HepG2 (cell line): ENCODE data around the gene FSCB. TPM values are rescaled to one million over a fixed set of nuclear protein-coding genes. Genes with fewer than 3 reads are reported as not detected.

Source experiments
- ATAC-seq: fragments of 200-7000 bp; cut with Tn5 transposase; 3 replicates; pipeline ENCODE4 v1.9.1; 2020; ENCODE audit warnings: mild to moderate bottlenecking, moderate library complexity
- BruUV-seq: library from RNA; stranded (reverse); fragments of 400-500 nt; replicated peaks from 2 replicates; lab custom pipeline; 2021; lab: Mats Ljungman, UMichigan
- CTCF ChIA-PET: fragments of 300-600 bp; formaldehyde crosslinking; extraction: SDS; loops from one replicate; lab custom pipeline; 2021; ENCODE audit warnings: low total read pairs, inconsistent platforms, low intra/inter-chr PET ratio; lab: Yijun Ruan, JAX
- POLR2A ChIA-PET: fragments of 350-600 bp; sonication (Branson Sonifier 250); formaldehyde crosslinking; loops from one replicate; lab custom pipeline; 2020; ENCODE audit warnings: antibody characterized with exemption, inconsistent platforms; lab: Yijun Ruan, JAX
- DNase-seq: peaks from one replicate; pipeline ENCODE4 v3.0.0-alpha.2; 2015; ENCODE audit warnings: low spot score
- FAIRE-seq: peaks from 3 replicates; lab custom pipeline; 2011; peaks lifted over from hg19 to GRCh38; lab: Jason Lieb, UNC
- H2AFZ ChIP-seq: one replicate; pipeline ENCODE4 v1.6.1; 2011; ENCODE audit warnings: low read length, inconsistent platforms
- H3K27ac ChIP-seq: fragments of 300-600 bp; 3 replicates; pipeline ENCODE4 v1.8.0; 2011; ENCODE audit warnings: mixed run types, mild to moderate bottlenecking, mixed read lengths, low read length, inconsistent platforms; ENCODE audit not compliant: insufficient read depth; ENCODE audit errors: extremely low read length
- H3K27me3 ChIP-seq, 2 experiments: fragments of 200-600 bp in 1 of 2; 2 replicates in 1 of 2; 3 replicates in 1 of 2; pipeline versions ENCODE4 v1.6.0 to v1.8.0; 2011; ENCODE audit warnings: low read length in 2 of 2, mild to moderate bottlenecking in 2 of 2, moderate library complexity in 2 of 2, inconsistent platforms in 1 of 2; ENCODE audit not compliant: insufficient read depth in 2 of 2, control insufficient read depth in 1 of 2
- H3K36me3 ChIP-seq, 2 experiments: fragments of 200-600 bp in 1 of 2; replicated peaks in 1 of 2; 2 replicates in 1 of 2; 3 replicates in 1 of 2; pipeline versions ENCODE4 v1.5.1 to v1.8.0; 2011; ENCODE audit warnings: low read length in 2 of 2, inconsistent platforms in 1 of 2; ENCODE audit not compliant: insufficient read depth in 2 of 2, control insufficient read depth in 1 of 2
- H3K4me1 ChIP-seq: 2 replicates; pipeline ENCODE4 v1.5.1; 2012; ENCODE audit warnings: low read length, inconsistent platforms; ENCODE audit not compliant: insufficient read depth
- H3K4me2 ChIP-seq: 2 replicates; pipeline ENCODE4 v1.6.0; 2011; ENCODE audit warnings: low read depth, low read length, inconsistent platforms
- H3K4me3 ChIP-seq, 3 experiments: fragments of 200-600 bp in 1 of 3; sonication (generic), shearing (Covaris generic) in 1 of 3; replicated peaks in 1 of 3; 2 replicates each; pipeline ENCODE4 v1.5.1; 2011 to 2016; ENCODE audit warnings: low read length in 3 of 3, inconsistent platforms in 2 of 3, low read depth in 2 of 3, mild to moderate bottlenecking in 2 of 3, control low read depth in 1 of 3, mixed read lengths in 1 of 3; ENCODE audit not compliant: insufficient read depth in 1 of 3
- H3K79me2 ChIP-seq: one replicate; pipeline ENCODE4 v1.6.1; 2011; ENCODE audit warnings: low read length, inconsistent platforms; ENCODE audit not compliant: insufficient read depth
- H3K9ac ChIP-seq: 2 replicates; pipeline ENCODE4 v1.6.0; 2011; ENCODE audit warnings: mild to moderate bottlenecking, low read depth, low read length, inconsistent platforms; ENCODE audit not compliant: insufficient read depth
- H3K9me3 ChIP-seq: 2 replicates; pipeline ENCODE4 v1.5.1; 2012; ENCODE audit warnings: mild to moderate bottlenecking, low read length
- H4K20me1 ChIP-seq: 2 replicates; pipeline ENCODE4 v1.6.0; 2011; ENCODE audit warnings: inconsistent platforms, mild to moderate bottlenecking, low read length, moderate library complexity; ENCODE audit not compliant: insufficient read depth
- CEBPZ ChIP-seq: IDR thresholded peaks from 2 replicates; pipeline ENCODE4 v1.6.1; 2012; ENCODE audit warnings: low read length, improper control_type of control experiment
- MAFF ChIP-seq: IDR thresholded peaks from 2 replicates; pipeline ENCODE4 v1.6.1; 2011; ENCODE audit warnings: low read depth, low read length, improper control_type of control experiment
- MAFK ChIP-seq, 2 experiments: IDR thresholded peaks in 1 of 2; conservative IDR thresholded peaks in 1 of 2; 2 replicates each; pipeline ENCODE4 v1.6.1; 2011; ENCODE audit warnings: improper control_type of control experiment in 2 of 2, low read length in 2 of 2
- TRIM22 ChIP-seq: fragments of 450-650 bp; IDR thresholded peaks from 2 replicates; pipeline ENCODE4 v1.6.1; 2017
- ZNF879 ChIP-seq: sonication (generic); formaldehyde crosslinking; IDR thresholded peaks from 2 replicates; pipeline ENCODE4 v1.8.1; 2023; ENCODE audit warnings: missing genetic modification reagents
- WGBS: methylation state at CpG from one replicate; pipeline ENCODE4 v1.1.6; 2017; ENCODE audit warnings: low lambda C conversion rate; 5-methylcytosine and 5-hydroxymethylcytosine counted together
- in situ Hi-C: cut with HindIII; loops from 2 replicates; pipeline ENCODE4 v1.10.0; 2017; ENCODE audit warnings: low pct_unique_long_range_greater_than_20kb; ENCODE audit not compliant: extremely low pct_ligation_motif_present
- intact Hi-C: fragments of 100-400 bp; cut with micrococcal nuclease; formaldehyde crosslinking; loops from one replicate; pipeline ENCODE4 v1.10.0; 2022; ENCODE audit not compliant: unreplicated experiment
- polyA plus RNA-seq, 8 experiments: library from polyadenylated mRNA; depleted of rRNA in 3 of 8; stranded (reverse) in 7 of 8; unstranded in 1 of 8; fragments of >200 nt; fragmentation: Illumina TruSeq in 4 of 8; extraction: Trizol in 4 of 8; gene quantifications; 2 replicates each; pipeline versions ENCODE4 v1.2.1 to v1.2.3, GENCODE V29; 2011 to 2016; ENCODE audit warnings: low read depth in 4 of 8, missing spikeins in 1 of 8, mixed read lengths in 1 of 8; ENCODE audit not compliant: insufficient read depth in 1 of 8
- total RNA-seq, 5 experiments: library from RNA; depleted of rRNA; stranded (reverse); fragments of >200 nt; fragmentation: Illumina TruSeq; extraction: Trizol; gene quantifications; 2 replicates each; pipeline ENCODE4 v1.2.3, GENCODE V29; 2016; ENCODE audit warnings: low read depth in 1 of 5

The FSCB gene
- total and polyA plus RNA-seq, 2 of the 13 experiments (the other 11 are each of a cell fraction or from before 2014, with no cell fraction given) = not detected

- Histone ChIP-seq H3K36me3 (no peaks in the 10 kb centered on the region), H3K79me2 (no peaks in the 10 kb centered on the region), H3K27me3 (no peaks in the 10 kb centered on the region), H3K9me3 (0 out of 2 replicates have a peak, but pooled peaks cover 5% of the 10 kb centered on the region), H3K4me2 (no peak overlapping the region), H3K9ac (no peak overlapping the region), H3K27ac (no peak overlapping the region), H3K4me1 (no peaks in the 10 kb centered on the region), H2AFZ (no peak overlapping the region), H3K4me3 (no peak overlapping the region), H4K20me1 (no peaks in the 10 kb centered on the region)
- in situ Hi-C loops = no loop called here
- DNase-seq (no peak), ATAC-seq (no peak), FAIRE-seq (no peak)
- POLR2A ChIA-PET = no interaction called here
- intact Hi-C loops = no loop called here
- no TSS peak for BruUV-seq
- CTCF ChIA-PET = no interaction called here
- WGBS = 0% methylated on average over 1 of the region's 1 CpG
- TF ChIP-seq MAFF (0 out of 2 replicates have a peak, but pooled peaks have one; percentile 47), MAFK (conservative IDR thresholded peaks at IDR 0.05 in 1 of 2, IDR thresholded peaks at IDR 0.05 in 1 of 2; ENCODE audit: low read length in 2 of 2) (peak; percentile 15 to 60; a peak in 2 of 4 replicates), CEBPZ (no peak), TRIM22 (no peak), ZNF879 (no peak)
- TF ChIP-seq, all 625 proteins: peak for 2
Measured at GRCh38 chr14:44477953-44478352, 29.1 kb downstream of the FSCB start.
